Osteoblast (primary cell): Measurements from ENCODE around the gene WNT3A. TPM values are rescaled to one million over a fixed set of nuclear protein-coding genes. Genes with fewer than 3 reads are reported as not detected.

ENCODE experiments used
- DNase-seq: peaks from one replicate; pipeline ENCODE4 v3.0.0; 2011; ENCODE audit warnings: low spot score, mixed read lengths; ENCODE audit not compliant: insufficient read length; ENCODE audit errors: missing footprints
- H2AFZ ChIP-seq: 2 replicates; pipeline ENCODE4 v1.6.0; 2011; ENCODE audit warnings: mild to moderate bottlenecking, low read length
- H3K27ac ChIP-seq: 2 replicates; pipeline ENCODE4 v1.5.1; 2011; ENCODE audit warnings: mild to moderate bottlenecking, low read depth, low read length, moderate library complexity
- H3K27me3 ChIP-seq: 2 replicates; pipeline ENCODE4 v1.6.0; 2012; ENCODE audit warnings: mild to moderate bottlenecking, control low read depth, inconsistent platforms, low read length, moderate library complexity; ENCODE audit not compliant: insufficient read depth
- H3K36me3 ChIP-seq: 2 replicates; pipeline ENCODE4 v1.5.1; 2011; ENCODE audit warnings: mild to moderate bottlenecking, low read length, control low read depth, moderate library complexity; ENCODE audit not compliant: insufficient read depth
- H3K4me1 ChIP-seq: 2 replicates; pipeline ENCODE4 v1.5.1; 2011; ENCODE audit warnings: mild to moderate bottlenecking, low read length, control low read depth, moderate library complexity; ENCODE audit not compliant: insufficient read depth
- H3K4me2 ChIP-seq: 2 replicates; pipeline ENCODE4 v1.6.0; 2011; ENCODE audit warnings: mild to moderate bottlenecking, low read length; ENCODE audit not compliant: insufficient read depth
- H3K4me3 ChIP-seq: fragments of 200-600 bp; sonication (generic); 3 replicates; pipeline ENCODE4 v1.5.1; 2012; ENCODE audit warnings: mild to moderate bottlenecking, low read length, inconsistent platforms; ENCODE audit not compliant: insufficient read depth
- H3K79me2 ChIP-seq: 2 replicates; pipeline ENCODE4 v1.6.0; 2012; ENCODE audit warnings: mild to moderate bottlenecking, low read length, control low read depth, inconsistent platforms; ENCODE audit not compliant: insufficient read depth
- H3K9me3 ChIP-seq: 2 replicates; pipeline ENCODE4 v1.5.1; 2011; ENCODE audit warnings: low read depth, low read length, control low read depth
- H4K20me1 ChIP-seq: 2 replicates; pipeline ENCODE4 v1.6.0; 2012; ENCODE audit warnings: mild to moderate bottlenecking, low read length, control low read depth; ENCODE audit not compliant: insufficient read depth
- CTCF ChIP-seq: IDR thresholded peaks from 2 replicates; pipeline ENCODE4 v1.5.1; 2011; ENCODE audit warnings: mild to moderate bottlenecking, low read depth, low read length, moderate library complexity; ENCODE audit errors: extremely low read depth
- total RNA-seq: library from RNA; depleted of rRNA; stranded (reverse); fragments of >200 nt; gene quantifications from 2 replicates; pipeline ENCODE4 v1.2.3, GENCODE V29; 2012

The WNT3A gene
- total RNA-seq, 1 donor: not detected

- Histone ChIP-seq H3K27ac (no peak overlapping the region), H2AFZ (no peak overlapping the region), H3K36me3 (no peaks in the 10 kb centered on the region), H3K9me3 (peaks cover 2% of the 10 kb centered on the region), H3K4me1 (no peaks in the 10 kb centered on the region), H3K27me3 (peaks cover 10% of the 10 kb centered on the region), H3K4me3 (no peak overlapping the region), H4K20me1 (no peaks in the 10 kb centered on the region), H3K79me2 (no peaks in the 10 kb centered on the region), H3K4me2 (no peak overlapping the region)
- peak; percentile 17 for DNase-seq
- TF ChIP-seq CTCF: no peak
Observed at GRCh38 chr1:227996187-227996950, 10.4 kb upstream of the WNT3A start.

GRCh38 chr1:227998374-227999055 lies 8.3 kb upstream of the WNT3A start:
- H4K20me1 ChIP-seq: no peaks in the 10 kb centered on the region
- peaks cover 2% of the 10 kb centered on the region for H3K9me3 ChIP-seq
- H2AFZ ChIP-seq: no peak overlapping the region
- H3K4me2 ChIP-seq: no peak overlapping the region
- no peaks in the 10 kb centered on the region for H3K79me2 ChIP-seq
- H3K27me3 ChIP-seq: peaks cover 18% of the 10 kb centered on the region
- no peak overlapping the region for H3K27ac ChIP-seq
- no peaks in the 10 kb centered on the region for H3K36me3 ChIP-seq
- no peak overlapping the region for H3K4me3 ChIP-seq
- H3K4me1 ChIP-seq: no peaks in the 10 kb centered on the region
- no peak for DNase-seq
- TF ChIP-seq CTCF: no peak

GRCh38 chr1:227999056-227999930 lies 7.5 kb upstream of the WNT3A start:
- Histone ChIP-seq H3K27ac (no peak overlapping the region), H2AFZ (no peak overlapping the region), H3K4me3 (no peak overlapping the region), H3K4me2 (no peak overlapping the region), H3K27me3 (peaks cover 22% of the 10 kb centered on the region), H3K9me3 (peaks cover 2% of the 10 kb centered on the region), H4K20me1 (no peaks in the 10 kb centered on the region), H3K79me2 (no peaks in the 10 kb centered on the region), H3K36me3 (no peaks in the 10 kb centered on the region), H3K4me1 (no peaks in the 10 kb centered on the region)
- peak; percentile 99 for DNase-seq
- TF ChIP-seq CTCF: peak; percentile 90
